BLaER1 treated with 17β-estradiol and CSF1 and Interleukin-3, amounts not matched to agents 10 nM and 100 nM (cell line): ENCODE measurements around the gene CXXC5.
A peak's percentile ranks its signal among the peaks of the same experiment; 100 is the strongest.

ENCODE experiments used
- H3K27ac ChIP-seq, 11 experiments: shearing (Covaris generic); formaldehyde crosslinking; 2 replicates each; pipeline ENCODE4 v1.8.1; 2022
- H3K27me3 ChIP-seq, 11 experiments: shearing (Covaris generic); formaldehyde crosslinking; 2 replicates each; pipeline ENCODE4 v1.8.1; 2022
- H3K36me3 ChIP-seq, 11 experiments: shearing (Covaris generic); formaldehyde crosslinking; 2 replicates each; pipeline ENCODE4 v1.8.1; 2022
- H3K4me1 ChIP-seq, 10 experiments: shearing (Covaris generic); formaldehyde crosslinking; 2 replicates each; pipeline ENCODE4 v1.8.1; 2022
- H3K4me2 ChIP-seq, 11 experiments: shearing (Covaris generic); formaldehyde crosslinking; 2 replicates each; pipeline ENCODE4 v1.8.1; 2022
- H3K4me3 ChIP-seq, 10 experiments: shearing (Covaris generic); formaldehyde crosslinking; 2 replicates each; pipeline ENCODE4 v1.8.1; 2022
- H3K9ac ChIP-seq, 11 experiments: shearing (Covaris generic); formaldehyde crosslinking; 2 replicates each; pipeline ENCODE4 v1.8.1; 2022
- H3K9me3 ChIP-seq, 11 experiments: shearing (Covaris generic); formaldehyde crosslinking; replicated peaks in 1 of 11; 2 replicates each; pipeline ENCODE4 v1.8.1; 2022
- H4K20me1 ChIP-seq, 11 experiments: shearing (Covaris generic); formaldehyde crosslinking; 2 replicates each; pipeline ENCODE4 v1.8.1; 2022
- Cebpa-rat ChIP-seq, 11 experiments: shearing (Covaris generic); IDR thresholded peaks; 2 replicates each; pipeline ENCODE4 v1.8.1; 2022

CXXC5 gene

DNA sequence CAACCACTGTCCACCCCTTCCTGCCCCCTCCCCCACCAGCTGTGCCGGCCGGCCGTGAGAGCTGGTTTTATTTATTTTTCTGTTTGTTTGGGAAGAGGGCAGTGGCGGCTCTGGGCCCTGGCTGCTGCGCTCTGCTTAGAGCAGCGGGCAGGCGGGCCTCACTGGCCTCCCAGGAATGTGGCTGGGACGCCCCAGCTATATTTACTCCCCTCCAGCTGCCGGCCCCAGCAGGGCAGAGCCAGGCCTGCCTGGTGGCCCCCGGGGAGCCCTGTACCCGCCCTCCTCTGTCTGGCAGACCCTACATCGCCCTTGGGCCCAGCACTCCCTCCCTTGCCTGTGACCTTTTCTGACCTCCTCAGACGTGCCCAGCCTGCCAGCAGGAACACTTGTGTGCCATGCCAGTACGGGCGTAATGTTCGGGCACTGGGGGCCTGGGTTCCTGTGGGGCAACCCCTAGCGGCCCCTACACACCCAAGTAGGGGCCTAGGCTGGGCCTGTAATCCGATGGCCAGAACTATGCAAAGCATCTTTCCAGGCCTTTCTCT lies 7.7 kb downstream of the CXXC5 start:
- Histone ChIP-seq H3K27me3 (no peaks in the 10 kb centered on the region), H3K36me3 (no peaks in the 10 kb centered on the region), H3K9ac (peak overlapping the region; percentile 67 to 89 (median 72)), H3K4me1 (peaks cover 98 to 100% (median 99%) of the 10 kb centered on the region in 10 experiments), H3K4me3 (peak overlapping the region in 4 of 10 experiments; percentile 12 to 39 (median 34); a peak in 4 of 20 replicates), H3K27ac (peak overlapping the region; percentile 35 to 84 (median 76); a peak in 21 of 22 replicates), H4K20me1 (peaks cover 40 to 94% (median 66%) of the 10 kb centered on the region in 11 experiments; a peak in 21 of 22 replicates), H3K4me2 (peak overlapping the region; percentile 93 to 100 (median 99)), H3K9me3 (no peaks in the 10 kb centered on the region)
- no peak for TF ChIP-seq Cebpa-rat (IDR thresholded peaks at IDR 0.05)

DNA sequence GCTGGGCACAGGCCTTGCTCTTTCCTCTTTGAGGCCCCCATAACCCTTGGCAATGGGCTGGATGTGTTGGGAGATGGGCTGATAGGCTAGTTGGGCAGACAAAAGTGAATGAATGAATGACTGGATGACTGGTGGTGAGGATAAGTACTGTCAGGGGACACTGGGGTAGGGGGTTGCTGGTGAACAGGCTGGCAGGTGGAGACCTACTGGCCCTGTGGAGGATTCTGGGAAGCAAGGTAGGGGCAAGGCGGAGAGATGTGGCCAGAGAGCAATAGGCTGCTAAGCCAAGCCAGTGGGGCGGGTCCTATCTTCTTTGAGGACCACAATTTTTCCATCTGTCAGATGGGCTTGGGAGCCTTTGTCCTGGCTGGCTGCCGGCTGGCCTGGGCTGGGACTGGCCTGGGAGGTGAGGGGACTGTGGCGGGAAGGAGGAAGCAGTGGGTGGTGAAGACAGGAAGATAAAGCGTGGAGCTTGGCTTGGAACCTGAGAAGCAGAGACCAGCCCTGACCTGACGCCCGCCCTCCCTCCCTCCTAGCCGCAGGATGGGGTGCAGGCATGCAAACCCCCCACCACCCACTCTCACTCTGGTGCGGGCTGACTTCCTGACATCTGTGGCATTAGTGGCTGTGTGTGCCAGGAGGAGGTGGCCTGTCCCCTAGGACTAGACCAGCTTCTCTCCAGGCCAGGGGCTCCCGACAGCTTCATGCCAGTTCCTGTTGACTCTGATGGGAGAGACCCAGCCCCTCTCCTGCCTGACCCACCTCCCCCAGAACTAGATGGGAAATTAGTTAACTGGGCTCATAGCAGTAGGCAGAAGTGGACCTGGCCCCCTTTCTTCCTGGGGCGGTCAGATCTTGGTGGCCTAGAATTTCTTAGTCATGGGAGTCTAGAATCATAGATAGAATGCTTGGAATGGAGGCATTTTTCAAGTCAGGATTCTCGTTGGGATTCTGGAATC lies 9.5 kb downstream of the CXXC5 start:
- Histone ChIP-seq H3K9ac (peak overlapping the region; percentile 68 to 80 (median 71); a peak in 20 of 22 replicates), H3K27me3 (no peaks in the 10 kb centered on the region), H3K27ac (peak overlapping the region in 10 of 11 experiments; percentile 15 to 95 (median 80); a peak in 20 of 22 replicates), H4K20me1 (peaks cover 25 to 90% (median 60%) of the 10 kb centered on the region in 11 experiments; a peak in 20 of 22 replicates), H3K4me1 (peaks cover 98 to 100% (median 99%) of the 10 kb centered on the region in 10 experiments), H3K4me3 (peak overlapping the region in 8 of 10 experiments; percentile 15 to 62 (median 36); a peak in 7 of 20 replicates), H3K9me3 (no peaks in the 10 kb centered on the region), H3K4me2 (peak overlapping the region; percentile 93 to 100 (median 99)), H3K36me3 (0 out of 22 replicates have a peak, but pooled peaks cover 0 to 3% (median 0%) of the 10 kb centered on the region in 11 experiments)
- no peak for TF ChIP-seq Cebpa-rat (IDR thresholded peaks at IDR 0.05)

- peak overlapping the region; percentile 93 to 100 (median 99) for H3K4me2 ChIP-seq
- TF ChIP-seq Cebpa-rat (IDR thresholded peaks at IDR 0.05) = no peak
- peak overlapping the region in 8 of 10 experiments; percentile 15 to 62 (median 52); a peak in 11 of 20 replicates for H3K4me3 ChIP-seq
- peak overlapping the region; percentile 68 to 80 (median 71); a peak in 20 of 22 replicates for H3K9ac ChIP-seq
- H3K27me3 ChIP-seq = no peaks in the 10 kb centered on the region
- peaks cover 19 to 88% (median 51%) of the 10 kb centered on the region in 11 experiments; a peak in 20 of 22 replicates for H4K20me1 ChIP-seq
- H3K36me3 ChIP-seq = 0 out of 22 replicates have a peak, but pooled peaks cover 0 to 4% (median 0%) of the 10 kb centered on the region in 11 experiments
- no peaks in the 10 kb centered on the region for H3K9me3 ChIP-seq
- H3K4me1 ChIP-seq = peaks cover 98 to 100% (median 99%) of the 10 kb centered on the region in 10 experiments
- H3K27ac ChIP-seq = peak overlapping the region; percentile 29 to 95 (median 78); a peak in 20 of 22 replicates
These were observed 10.4 kb downstream of the CXXC5 start for GRCh38 chr5:139658501-139658927.

GRCh38 chr5:139658928-139659667 lies 10.9 kb downstream of the CXXC5 start:
- Histone ChIP-seq H4K20me1 (peaks cover 13 to 88% (median 45%) of the 10 kb centered on the region in 11 experiments; a peak in 17 of 22 replicates), H3K36me3 (0 out of 22 replicates have a peak, but pooled peaks cover 0 to 4% (median 0%) of the 10 kb centered on the region in 11 experiments), H3K4me2 (peak overlapping the region; percentile 93 to 100 (median 99)), H3K4me3 (peak overlapping the region; percentile 8 to 62 (median 52); a peak in 19 of 20 replicates), H3K27ac (peak overlapping the region; percentile 29 to 95 (median 78); a peak in 21 of 22 replicates), H3K4me1 (peaks cover 98 to 100% (median 99%) of the 10 kb centered on the region in 10 experiments), H3K27me3 (no peaks in the 10 kb centered on the region), H3K9ac (peak overlapping the region; percentile 68 to 80 (median 71)), H3K9me3 (no peaks in the 10 kb centered on the region)
- TF ChIP-seq Cebpa-rat (IDR thresholded peaks at IDR 0.05) = no peak

- H3K4me1 ChIP-seq = peaks cover 98 to 100% (median 99%) of the 10 kb centered on the region in 10 experiments
- H3K4me3 ChIP-seq = peak overlapping the region; percentile 8 to 62 (median 52); a peak in 19 of 20 replicates
- H3K4me2 ChIP-seq = peak overlapping the region; percentile 93 to 100 (median 99)
- TF ChIP-seq Cebpa-rat (IDR thresholded peaks at IDR 0.05) = no peak
- H3K36me3 ChIP-seq = 0 out of 22 replicates have a peak, but pooled peaks cover 0 to 4% (median 0%) of the 10 kb centered on the region in 11 experiments
- no peaks in the 10 kb centered on the region for H3K27me3 ChIP-seq
- H4K20me1 ChIP-seq = peaks cover 10 to 88% (median 39%) of the 10 kb centered on the region in 11 experiments; a peak in 17 of 22 replicates
- H3K27ac ChIP-seq = peak overlapping the region; percentile 29 to 95 (median 78); a peak in 21 of 22 replicates
- H3K9ac ChIP-seq = peak overlapping the region; percentile 68 to 80 (median 71)
- H3K9me3 ChIP-seq = no peaks in the 10 kb centered on the region
These were observed 11.5 kb downstream of the CXXC5 start for GRCh38 chr5:139659695-139660101.

GRCh38 chr5:139660105-139660922 lies 12.2 kb downstream of the CXXC5 start:
- H3K4me3 ChIP-seq = peak overlapping the region; percentile 8 to 62 (median 52); a peak in 19 of 20 replicates
- no peak for TF ChIP-seq Cebpa-rat (IDR thresholded peaks at IDR 0.05)
- peak overlapping the region; percentile 42 to 95 (median 78); a peak in 21 of 22 replicates for H3K27ac ChIP-seq
- H3K4me2 ChIP-seq = peak overlapping the region; percentile 94 to 100 (median 99)
- no peaks in the 10 kb centered on the region for H3K9me3 ChIP-seq
- H4K20me1 ChIP-seq = peaks cover 8 to 89% (median 33%) of the 10 kb centered on the region in 11 experiments; a peak in 17 of 22 replicates
- H3K4me1 ChIP-seq = peaks cover 98 to 100% (median 99%) of the 10 kb centered on the region in 10 experiments
- H3K9ac ChIP-seq = peak overlapping the region; percentile 68 to 80 (median 71)
- 0 out of 22 replicates have a peak, but pooled peaks cover 0 to 4% (median 0%) of the 10 kb centered on the region in 11 experiments for H3K36me3 ChIP-seq
- no peaks in the 10 kb centered on the region for H3K27me3 ChIP-seq
